Peyer's patch (tissue), 4 donors: ENCODE data around the gene MCRIP2.

Experiments used
- CTCF ChIP-seq, 6 experiments: fragments of 450-650 bp in 4 of 6; fragments of 200-600 bp in 2 of 6; sonication (generic) in 1 of 6; IDR thresholded peaks; one replicate each; pipeline ENCODE4 v1.5.1; 2017 to 2019; ENCODE audit warnings: antibody characterized with exemption in 6 of 6, mild to moderate bottlenecking in 3 of 6, moderate library complexity in 1 of 6
- POLR2A ChIP-seq, 2 donors: fragments of 450-650 bp; IDR thresholded peaks; one replicate each; pipeline ENCODE4 v1.5.1; 2017; ENCODE audit warnings: antibody characterized with exemption in 2 of 2, mild to moderate bottlenecking in 2 of 2, moderate library complexity in 2 of 2

- no peak for TF ChIP-seq POLR2A (IDR thresholded peaks at IDR 0.05)
- no peak for TF ChIP-seq CTCF (IDR thresholded peaks at IDR 0.05)
Measured at GRCh38 chr16:635573-636205, 5.9 kb upstream of the MCRIP2 start.
